Ectodermal cell (in vitro differentiated cells): ENCODE measurements around the gene TERT.
"Not testable (repeated sequence)": the region's sequence is repeated elsewhere in the genome, so short reads cannot be mapped to it uniquely, and the experiment has no call there.

Source experiments
- H3K27ac ChIP-seq: 2 replicates; pipeline ENCODE4 v1.7.0; 2013; ENCODE audit warnings: mild to moderate bottlenecking, low read depth, low read length; ENCODE audit not compliant: insufficient read depth, poor library complexity, severe bottlenecking
- H3K27me3 ChIP-seq: 2 replicates; pipeline ENCODE4 v1.7.0; 2013; ENCODE audit warnings: mild to moderate bottlenecking, low read length; ENCODE audit not compliant: insufficient read depth, control insufficient read depth, poor library complexity, severe bottlenecking
- H3K36me3 ChIP-seq: one replicate; pipeline ENCODE4 v1.7.0; 2013; ENCODE audit warnings: low read length; ENCODE audit not compliant: control insufficient read depth, insufficient read depth
- H3K4me1 ChIP-seq: one replicate; pipeline ENCODE4 v1.7.0; 2013; ENCODE audit warnings: low read length; ENCODE audit not compliant: control insufficient read depth, insufficient read depth
- H3K4me3 ChIP-seq: 2 replicates; pipeline ENCODE4 v1.7.0; 2013; ENCODE audit warnings: low read depth, low read length, control low read depth; ENCODE audit not compliant: insufficient read depth
- H3K9me3 ChIP-seq: 2 replicates; pipeline ENCODE4 v1.7.0; 2013; ENCODE audit warnings: mild to moderate bottlenecking, low read length, moderate library complexity; ENCODE audit not compliant: control insufficient read depth
- WGBS, 2 experiments: methylation state at CpG; one replicate each; pipeline ENCODE4 v1.1.7; 2013; ENCODE audit warnings: missing lambda C conversion rate in 2 of 2; 5-methylcytosine and 5-hydroxymethylcytosine counted together

TERT gene

GRCh38 chr5:1295650-1296037, 776 bp upstream of the TERT start:
- H3K27me3 ChIP-seq = peaks cover 40% of the 10 kb centered on the region
- no peaks in the 10 kb centered on the region for H3K4me1 ChIP-seq
- 75% methylated on average over 22 of the region's 22 CpGs for WGBS, 2 experiments
- H3K4me3 ChIP-seq = peak overlapping the region; percentile 49
- no peak overlapping the region for H3K27ac ChIP-seq
- no peaks in the 10 kb centered on the region for H3K36me3 ChIP-seq
- no peaks in the 10 kb centered on the region for H3K9me3 ChIP-seq

GRCh38 chr5:1294206-1294834, 548 bp downstream of the TERT start:
- Histone ChIP-seq H3K36me3 (no peaks in the 10 kb centered on the region), H3K27me3 (peaks cover 40% of the 10 kb centered on the region), H3K27ac (no peak overlapping the region), H3K9me3 (no peaks in the 10 kb centered on the region), H3K4me3 (peak overlapping the region; percentile 49), H3K4me1 (no peaks in the 10 kb centered on the region)
- 36 to 37% methylated on average over 69 of the region's 69 CpGs for WGBS, 2 experiments

GRCh38 chr5:1293416-1294205, 1.3 kb downstream of the TERT start:
- Histone ChIP-seq H3K9me3 (no peaks in the 10 kb centered on the region), H3K27me3 (peaks cover 40% of the 10 kb centered on the region)
- 94 to 95% methylated on average over 60 of the region's 60 CpGs for WGBS, 2 experiments

GRCh38 chr5:1292846-1293415, 1.9 kb downstream of the TERT start:
- Histone ChIP-seq H3K36me3 (no peaks in the 10 kb centered on the region), H3K9me3 (no peaks in the 10 kb centered on the region), H3K27me3 (peaks cover 40% of the 10 kb centered on the region), H3K4me1 (no peaks in the 10 kb centered on the region), H3K4me3 (no peak overlapping the region), H3K27ac (no peak overlapping the region)
- 93 to 94% methylated on average over 30 of the region's 30 CpGs for WGBS, 2 experiments

More at GRCh38 chr5:1293416-1294205, 1.3 kb downstream of the TERT start:
- no peaks in the 10 kb centered on the region for H3K4me1 ChIP-seq
- H3K4me3 ChIP-seq = no peak overlapping the region
- no peaks in the 10 kb centered on the region for H3K36me3 ChIP-seq
- H3K27ac ChIP-seq = no peak overlapping the region

- Histone ChIP-seq H3K27me3 (peaks cover 36% of the 10 kb centered on the region), H3K36me3 (no peaks in the 10 kb centered on the region), H3K4me1 (no peaks in the 10 kb centered on the region), H3K9me3 (no peaks in the 10 kb centered on the region), H3K27ac (no peak overlapping the region), H3K4me3 (no peak overlapping the region)
- WGBS, 2 experiments = 85 to 88% methylated on average over 6 of the region's 6 CpGs
Observed at GRCh38 chr5:1292139-1292538, 2.7 kb downstream of the TERT start.

GRCh38 chr5:1291611-1292080, 3.2 kb downstream of the TERT start:
- 93 to 95% methylated on average over 24 of the region's 24 CpGs for WGBS, 2 experiments
- Histone ChIP-seq H3K4me1 (no peaks in the 10 kb centered on the region), H3K27me3 (peaks cover 31% of the 10 kb centered on the region)

GRCh38 chr5:1290956-1291355, 3.9 kb downstream of the TERT start:
- peaks cover 24% of the 10 kb centered on the region for H3K27me3 ChIP-seq
- not testable (repeated sequence) for H3K4me3 ChIP-seq, H3K9me3 ChIP-seq, H3K27ac ChIP-seq, H3K4me1 ChIP-seq, H3K36me3 ChIP-seq
- 90 to 91% methylated on average over 23 to 24 of the region's 24 CpGs for WGBS, 2 experiments

More at GRCh38 chr5:1291611-1292080, 3.2 kb downstream of the TERT start:
- no peak overlapping the region for H3K27ac ChIP-seq
- H3K4me3 ChIP-seq = no peak overlapping the region
- H3K36me3 ChIP-seq = no peaks in the 10 kb centered on the region
- no peaks in the 10 kb centered on the region for H3K9me3 ChIP-seq

- not testable (repeated sequence) for H3K4me1 ChIP-seq, H3K27me3 ChIP-seq, H3K27ac ChIP-seq, H3K4me3 ChIP-seq, H3K36me3 ChIP-seq, H3K9me3 ChIP-seq
- 95 to 96% methylated on average over 21 to 26 of the region's 32 CpGs for WGBS, 2 experiments
Observed at GRCh38 chr5:1289559-1289958, 5.3 kb downstream of the TERT start.

- Histone ChIP-seq H3K4me1 (no peaks in the 10 kb centered on the region), H3K36me3 (no peaks in the 10 kb centered on the region), H3K27me3 (peaks cover 1% of the 10 kb centered on the region), H3K9me3 (no peaks in the 10 kb centered on the region), H3K4me3 (no peak overlapping the region), H3K27ac (no peak overlapping the region)
- 93 to 95% methylated on average over 37 of the region's 37 CpGs for WGBS, 2 experiments
Observed at GRCh38 chr5:1288439-1289335, 6.2 kb downstream of the TERT start.
